ENCODE measurements around the gene FCER1A. TPM values are rescaled to one million over a fixed set of nuclear protein-coding genes. Genes with fewer than 3 reads are reported as not detected.

The FCER1A gene
- total RNA-seq, 1 experiment from 2014 or later = not detected

- Mint-ChIP-seq H3K4me3 (ENCODE audit: low read depth, unreplicated experiment) (no peak overlapping the region), H3K4me1 (ENCODE audit: low read depth, unreplicated experiment) (no peaks in the 10 kb centered on the region), H3K27me3 (ENCODE audit: unreplicated experiment) (no peaks in the 10 kb centered on the region), H3K9me3 (ENCODE audit: low read depth, unreplicated experiment) (no peaks in the 10 kb centered on the region), H3K36me3 (ENCODE audit: insufficient read depth, unreplicated experiment) (no peaks in the 10 kb centered on the region), H3K27ac (ENCODE audit: unreplicated experiment) (no peak overlapping the region)
- DNase-seq = no peak
- no peak for TF ChIP-seq CTCF (IDR thresholded peaks at IDR 0.05; ENCODE audit: unreplicated experiment)
- intact Hi-C loops (cut with micrococcal nuclease; ENCODE audit: unreplicated experiment) = no loop called here
- CTCF ChIA-PET = no interaction called here
- BruUV-seq (replicated peaks) = no TSS peak
These were observed 13.1 kb upstream of the FCER1A start for GRCh38 chr1:159289060-159289459.

- H3K4me3 Mint-ChIP-seq (ENCODE audit: low read depth, unreplicated experiment) = no peak overlapping the region
- no peak for TF ChIP-seq CTCF (IDR thresholded peaks at IDR 0.05; ENCODE audit: unreplicated experiment)
- no peaks in the 10 kb centered on the region for H3K4me1 Mint-ChIP-seq (ENCODE audit: low read depth, unreplicated experiment)
- H3K27ac Mint-ChIP-seq (ENCODE audit: unreplicated experiment) = no peak overlapping the region
- no TSS peak for BruUV-seq (replicated peaks)
- no peaks in the 10 kb centered on the region for H3K9me3 Mint-ChIP-seq (ENCODE audit: low read depth, unreplicated experiment)
- H3K27me3 Mint-ChIP-seq (ENCODE audit: unreplicated experiment) = no peaks in the 10 kb centered on the region
- no peak for DNase-seq
- CTCF ChIA-PET = no interaction called here
- no peaks in the 10 kb centered on the region for H3K36me3 Mint-ChIP-seq (ENCODE audit: insufficient read depth, unreplicated experiment)
- intact Hi-C loops (cut with micrococcal nuclease; ENCODE audit: unreplicated experiment) = no loop called here
These were observed 10.7 kb upstream of the FCER1A start for GRCh38 chr1:159291424-159291823.

GRCh38 chr1:159296706-159297375 lies 5.3 kb upstream of the FCER1A start:
- no peak for TF ChIP-seq CTCF (IDR thresholded peaks at IDR 0.05; ENCODE audit: unreplicated experiment)
- CTCF ChIA-PET = no interaction called here
- no peak for DNase-seq
- Mint-ChIP-seq H3K9me3 (ENCODE audit: low read depth, unreplicated experiment) (no peaks in the 10 kb centered on the region), H3K27ac (ENCODE audit: unreplicated experiment) (no peak overlapping the region), H3K27me3 (ENCODE audit: unreplicated experiment) (no peaks in the 10 kb centered on the region), H3K36me3 (ENCODE audit: insufficient read depth, unreplicated experiment) (no peaks in the 10 kb centered on the region), H3K4me1 (ENCODE audit: low read depth, unreplicated experiment) (no peaks in the 10 kb centered on the region), H3K4me3 (ENCODE audit: low read depth, unreplicated experiment) (no peak overlapping the region)
- intact Hi-C loops (cut with micrococcal nuclease; ENCODE audit: unreplicated experiment) = no loop called here
- no TSS peak for BruUV-seq (replicated peaks)

GRCh38 chr1:159300146-159300545 lies 2.0 kb upstream of the FCER1A start:
- no peaks in the 10 kb centered on the region for H3K27me3 Mint-ChIP-seq (ENCODE audit: unreplicated experiment)
- H3K27ac Mint-ChIP-seq (ENCODE audit: unreplicated experiment) = no peak overlapping the region
- no peak for DNase-seq
- no peaks in the 10 kb centered on the region for H3K9me3 Mint-ChIP-seq (ENCODE audit: low read depth, unreplicated experiment)
- CTCF ChIA-PET = interaction anchor here (0.7 kb wide), 1 partner anchor 1542 kb away, joined by 3 read pairs; no protein-coding TSS in a partner anchor
- no peaks in the 10 kb centered on the region for H3K36me3 Mint-ChIP-seq (ENCODE audit: insufficient read depth, unreplicated experiment)
- intact Hi-C loops (cut with micrococcal nuclease; ENCODE audit: unreplicated experiment) = no loop called here
- no TSS peak for BruUV-seq (replicated peaks)
- TF ChIP-seq CTCF (IDR thresholded peaks at IDR 0.05; ENCODE audit: unreplicated experiment) = no peak
- no peak overlapping the region for H3K4me3 Mint-ChIP-seq (ENCODE audit: low read depth, unreplicated experiment)
- H3K4me1 Mint-ChIP-seq (ENCODE audit: low read depth, unreplicated experiment) = no peaks in the 10 kb centered on the region

All from Calu3 (cell line).